ENCODE data around the gene OSTF1. TPM values are rescaled to one million over a fixed set of nuclear protein-coding genes. Genes with fewer than 3 reads are reported as not detected.

OSTF1 gene
- total RNA-seq, 1 donor from 2014 or later, result 71.1 TPM

DNA sequence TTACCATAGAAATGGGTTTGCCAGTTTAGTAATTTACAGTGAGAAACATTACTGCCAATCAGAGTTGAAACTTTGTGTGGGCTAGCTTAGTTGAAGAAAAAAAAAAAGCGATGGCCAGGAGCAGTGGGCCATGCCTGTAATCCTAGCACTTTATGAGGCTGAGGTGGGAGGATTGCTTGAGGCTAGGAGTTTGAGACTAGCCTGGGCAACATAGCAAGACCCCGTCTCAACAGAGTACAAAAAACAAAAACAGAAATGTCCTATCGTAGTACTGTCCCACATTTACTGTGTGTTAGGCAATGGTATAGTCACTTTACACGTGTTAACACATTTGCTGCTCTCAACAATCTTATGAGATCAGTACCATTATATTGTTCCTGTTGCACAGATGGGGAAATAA is 2.3 kb downstream of the OSTF1 start:
- Histone ChIP-seq H3K4me3 (ENCODE audit: low read depth, low read length) (no peak overlapping the region), H3K27me3 (ENCODE audit: control insufficient read depth, insufficient read depth, low read length) (no peaks in the 10 kb centered on the region), H3K36me3 (ENCODE audit: control insufficient read depth, insufficient read depth, low read length) (no peaks in the 10 kb centered on the region)
- FAIRE-seq (no peak), DNase-seq (ENCODE audit: low read depth) (no peak)
- TF ChIP-seq, protein P1, sequence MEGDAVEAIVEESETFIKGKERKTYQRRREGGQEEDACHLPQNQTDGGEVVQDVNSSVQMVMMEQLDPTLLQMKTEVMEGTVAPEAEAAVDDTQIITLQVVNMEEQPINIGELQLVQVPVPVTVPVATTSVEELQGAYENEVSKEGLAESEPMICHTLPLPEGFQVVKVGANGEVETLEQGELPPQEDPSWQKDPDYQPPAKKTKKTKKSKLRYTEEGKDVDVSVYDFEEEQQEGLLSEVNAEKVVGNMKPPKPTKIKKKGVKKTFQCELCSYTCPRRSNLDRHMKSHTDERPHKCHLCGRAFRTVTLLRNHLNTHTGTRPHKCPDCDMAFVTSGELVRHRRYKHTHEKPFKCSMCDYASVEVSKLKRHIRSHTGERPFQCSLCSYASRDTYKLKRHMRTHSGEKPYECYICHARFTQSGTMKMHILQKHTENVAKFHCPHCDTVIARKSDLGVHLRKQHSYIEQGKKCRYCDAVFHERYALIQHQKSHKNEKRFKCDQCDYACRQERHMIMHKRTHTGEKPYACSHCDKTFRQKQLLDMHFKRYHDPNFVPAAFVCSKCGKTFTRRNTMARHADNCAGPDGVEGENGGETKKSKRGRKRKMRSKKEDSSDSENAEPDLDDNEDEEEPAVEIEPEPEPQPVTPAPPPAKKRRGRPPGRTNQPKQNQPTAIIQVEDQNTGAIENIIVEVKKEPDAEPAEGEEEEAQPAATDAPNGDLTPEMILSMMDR (IDR thresholded peaks at IDR 0.05; ENCODE audit: insufficient read depth, low read length, severe bottlenecking), result no peak

DNA sequence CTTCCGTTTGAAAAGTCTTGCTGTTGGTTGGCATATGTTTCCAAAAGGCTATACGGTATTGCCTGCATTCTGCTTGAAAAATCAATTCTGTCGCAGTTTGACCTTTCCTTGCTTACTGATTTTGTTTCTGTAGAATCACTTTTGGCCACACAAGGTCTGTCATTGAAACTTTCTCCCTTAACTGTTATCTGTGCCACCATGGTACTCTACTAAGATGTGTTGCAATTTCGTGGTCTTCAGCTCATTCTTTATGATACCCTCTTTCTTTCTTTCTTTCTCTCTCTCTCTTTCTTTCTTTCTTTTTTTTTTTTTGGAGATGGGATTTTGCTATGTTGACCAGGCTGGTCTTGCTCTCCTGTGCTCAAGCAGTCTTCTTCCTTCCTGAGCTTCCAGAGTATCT is 4.5 kb downstream of the OSTF1 start:
- Histone ChIP-seq H3K36me3 (ENCODE audit: control insufficient read depth, insufficient read depth, low read length) (no peaks in the 10 kb centered on the region), H3K27me3 (ENCODE audit: control insufficient read depth, insufficient read depth, low read length) (no peaks in the 10 kb centered on the region), H3K4me3 (ENCODE audit: low read depth, low read length) (no peak overlapping the region)
- FAIRE-seq, result no peak
- no peak for DNase-seq (ENCODE audit: low read depth)
- TF ChIP-seq, protein P1 (IDR thresholded peaks at IDR 0.05; ENCODE audit: insufficient read depth, low read length, severe bottlenecking), result no peak

DNA sequence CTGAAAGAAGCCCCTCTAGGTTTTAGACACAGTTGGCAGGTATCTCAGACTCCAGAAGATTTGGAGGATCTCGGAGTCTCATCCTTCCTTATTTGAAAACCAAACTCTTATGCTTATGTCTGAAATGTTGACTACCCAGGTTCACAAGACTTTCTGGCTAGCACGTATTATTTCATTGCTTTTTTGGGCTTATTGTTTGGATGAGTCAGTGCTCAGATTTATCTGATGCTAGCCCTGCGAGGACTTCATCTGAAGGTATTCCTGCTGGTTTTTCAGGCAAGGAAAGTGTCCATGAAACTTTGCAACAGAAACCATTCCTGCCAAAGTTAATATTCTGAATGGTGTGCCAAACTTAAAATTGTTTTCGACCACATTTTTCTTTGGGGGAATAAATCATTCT is 8.5 kb downstream of the OSTF1 start:
- Histone ChIP-seq H3K27me3 (ENCODE audit: control insufficient read depth, insufficient read depth, low read length) (no peaks in the 10 kb centered on the region), H3K36me3 (ENCODE audit: control insufficient read depth, insufficient read depth, low read length) (no peaks in the 10 kb centered on the region), H3K4me3 (ENCODE audit: low read depth, low read length) (no peak overlapping the region)
- FAIRE-seq (no peak), DNase-seq (ENCODE audit: low read depth) (no peak)
- TF ChIP-seq, protein P1 (IDR thresholded peaks at IDR 0.05; ENCODE audit: insufficient read depth, low read length, severe bottlenecking), result no peak

DNA sequence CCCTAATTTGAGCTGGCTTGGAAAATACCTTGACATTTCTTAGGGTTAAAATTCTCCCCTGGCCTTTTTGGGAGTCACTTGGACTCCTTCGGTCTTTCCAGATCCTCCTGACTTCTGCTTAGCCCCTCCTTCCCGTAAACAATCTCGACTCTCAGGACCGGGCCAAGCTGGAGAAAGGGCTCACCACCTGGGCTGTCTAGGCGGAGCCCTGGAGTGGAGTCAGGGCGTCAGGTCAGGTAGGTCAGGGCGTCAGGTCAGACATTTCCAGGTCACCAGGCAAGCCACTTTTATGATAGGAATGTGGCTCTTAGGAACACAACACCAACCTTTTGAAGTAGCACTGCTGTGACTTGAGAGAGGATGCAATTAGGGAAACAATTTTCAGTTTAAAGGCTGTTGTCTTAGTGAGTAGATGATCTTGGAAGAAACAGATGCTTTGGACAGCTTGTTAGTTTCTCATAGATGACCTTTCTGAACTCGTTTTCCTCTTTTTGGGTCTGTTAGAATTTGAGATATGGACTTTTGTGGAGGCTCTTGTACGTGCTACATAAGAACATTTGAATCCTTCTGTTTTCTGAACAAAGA is 12.8 kb downstream of the OSTF1 start:
- no peak for FAIRE-seq
- H3K4me3 ChIP-seq (ENCODE audit: low read depth, low read length), result no peak overlapping the region
- H3K36me3 ChIP-seq (ENCODE audit: control insufficient read depth, insufficient read depth, low read length), result no peaks in the 10 kb centered on the region
- DNase-seq (ENCODE audit: low read depth), result no peak
- no peaks in the 10 kb centered on the region for H3K27me3 ChIP-seq (ENCODE audit: control insufficient read depth, insufficient read depth, low read length)
- TF ChIP-seq, protein P1 (IDR thresholded peaks at IDR 0.05; ENCODE audit: insufficient read depth, low read length, severe bottlenecking), result no peak

DNA sequence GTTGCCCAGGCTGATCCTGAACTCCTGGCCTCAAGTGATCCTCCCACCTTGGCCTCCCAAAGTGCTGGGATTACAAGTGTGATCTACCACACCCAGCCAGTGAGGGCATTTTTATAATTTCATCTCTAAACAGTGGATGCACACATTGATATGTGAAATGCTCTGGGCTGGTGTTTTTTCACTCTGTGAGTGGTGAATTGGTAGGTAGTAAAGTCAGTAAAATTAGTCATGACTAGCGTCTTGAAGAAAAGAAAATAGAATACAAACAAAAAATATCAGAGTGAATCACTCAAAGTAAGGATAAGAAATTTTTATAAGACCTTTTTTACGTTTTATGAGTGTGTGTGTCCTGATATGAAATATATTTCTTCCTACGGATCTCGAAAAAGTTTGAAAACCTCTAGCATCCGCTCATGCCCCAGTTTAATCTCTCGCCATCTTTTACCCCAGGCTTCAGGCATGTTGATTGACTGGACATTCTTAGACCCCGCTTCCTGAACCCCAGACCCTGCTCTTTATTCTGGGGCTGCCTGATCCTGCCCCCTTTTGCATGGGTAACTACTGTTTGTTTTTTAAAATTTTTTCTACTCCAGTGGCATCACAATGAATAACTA is 14.0 kb downstream of the OSTF1 start:
- TF ChIP-seq, protein P1 (IDR thresholded peaks at IDR 0.05; ENCODE audit: insufficient read depth, low read length, severe bottlenecking), result no peak
- FAIRE-seq (no peak), DNase-seq (ENCODE audit: low read depth) (no peak)
- Histone ChIP-seq H3K27me3 (ENCODE audit: control insufficient read depth, insufficient read depth, low read length) (no peaks in the 10 kb centered on the region), H3K36me3 (ENCODE audit: control insufficient read depth, insufficient read depth, low read length) (no peaks in the 10 kb centered on the region), H3K4me3 (ENCODE audit: low read depth, low read length) (no peak overlapping the region)

DNA sequence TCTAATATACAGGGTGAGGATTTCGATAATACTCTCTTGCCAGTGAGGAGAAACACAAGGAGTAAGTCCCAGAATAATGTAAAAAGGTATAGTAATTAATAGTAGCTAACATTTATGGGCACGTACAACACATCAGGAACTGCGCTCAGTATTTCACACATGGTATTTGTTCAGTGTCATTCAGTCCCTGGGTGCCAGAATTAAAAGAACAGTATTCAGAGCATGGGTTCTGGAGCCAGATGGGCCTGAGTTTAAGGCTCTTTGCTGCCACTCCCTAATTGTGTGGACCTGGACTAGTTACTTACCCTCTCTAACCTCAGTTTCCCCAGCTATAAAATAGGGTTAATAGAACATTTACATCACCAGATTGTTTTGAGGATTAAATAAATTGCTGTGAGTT is 16.3 kb downstream of the OSTF1 start:
- TF ChIP-seq, protein P1 (IDR thresholded peaks at IDR 0.05; ENCODE audit: insufficient read depth, low read length, severe bottlenecking), result no peak
- DNase-seq (ENCODE audit: low read depth) (no peak), FAIRE-seq (no peak)
- Histone ChIP-seq H3K27me3 (ENCODE audit: control insufficient read depth, insufficient read depth, low read length) (no peaks in the 10 kb centered on the region), H3K36me3 (ENCODE audit: control insufficient read depth, insufficient read depth, low read length) (no peaks in the 10 kb centered on the region), H3K4me3 (ENCODE audit: low read depth, low read length) (no peak overlapping the region)

Data from bronchial epithelial cell (primary cell).